ENCODE results near the gene MYCBPAP. TPM values are rescaled to one million over a fixed set of nuclear protein-coding genes. Genes with fewer than 3 reads are reported as not detected.

Gene MYCBPAP
- total RNA-seq, 4 donors from 2014 or later, result 1.3 to 1.8 TPM; not detected in 2

DNA sequence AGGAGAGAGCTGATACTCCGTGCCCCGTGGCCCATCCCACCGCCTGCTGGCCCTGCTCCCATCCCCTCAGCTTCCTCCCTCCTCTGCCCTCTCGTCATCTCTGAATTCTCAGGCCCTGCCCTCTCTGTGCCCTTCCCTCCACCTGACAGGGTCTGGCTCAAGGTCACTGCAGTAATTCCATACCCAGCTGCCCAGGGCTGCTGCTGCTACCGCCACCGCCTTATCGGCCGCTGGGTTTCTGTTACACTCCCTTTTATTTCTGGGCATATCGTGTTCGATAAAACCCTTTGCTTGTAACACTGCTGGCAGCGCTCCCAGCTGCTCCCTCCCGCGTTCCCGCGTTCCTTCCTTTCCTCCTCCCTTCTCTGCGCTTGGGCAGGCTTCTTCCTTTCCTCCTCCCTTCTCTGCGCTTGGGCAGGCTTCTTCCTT lies 25.5 kb downstream of the MYCBPAP start:
- TF ChIP-seq, protein P1, sequence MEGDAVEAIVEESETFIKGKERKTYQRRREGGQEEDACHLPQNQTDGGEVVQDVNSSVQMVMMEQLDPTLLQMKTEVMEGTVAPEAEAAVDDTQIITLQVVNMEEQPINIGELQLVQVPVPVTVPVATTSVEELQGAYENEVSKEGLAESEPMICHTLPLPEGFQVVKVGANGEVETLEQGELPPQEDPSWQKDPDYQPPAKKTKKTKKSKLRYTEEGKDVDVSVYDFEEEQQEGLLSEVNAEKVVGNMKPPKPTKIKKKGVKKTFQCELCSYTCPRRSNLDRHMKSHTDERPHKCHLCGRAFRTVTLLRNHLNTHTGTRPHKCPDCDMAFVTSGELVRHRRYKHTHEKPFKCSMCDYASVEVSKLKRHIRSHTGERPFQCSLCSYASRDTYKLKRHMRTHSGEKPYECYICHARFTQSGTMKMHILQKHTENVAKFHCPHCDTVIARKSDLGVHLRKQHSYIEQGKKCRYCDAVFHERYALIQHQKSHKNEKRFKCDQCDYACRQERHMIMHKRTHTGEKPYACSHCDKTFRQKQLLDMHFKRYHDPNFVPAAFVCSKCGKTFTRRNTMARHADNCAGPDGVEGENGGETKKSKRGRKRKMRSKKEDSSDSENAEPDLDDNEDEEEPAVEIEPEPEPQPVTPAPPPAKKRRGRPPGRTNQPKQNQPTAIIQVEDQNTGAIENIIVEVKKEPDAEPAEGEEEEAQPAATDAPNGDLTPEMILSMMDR (IDR thresholded peaks at IDR 0.05; ENCODE audit: low read depth), result no peak

- TF ChIP-seq, protein P1 (IDR thresholded peaks at IDR 0.05; ENCODE audit: low read depth), result no peak
Measured at GRCh38 chr17:50534222-50534978, 26.2 kb downstream of the MYCBPAP start.

- TF ChIP-seq, protein P1 (IDR thresholded peaks at IDR 0.05; ENCODE audit: low read depth), result no peak
Measured at GRCh38 chr17:50534979-50535326, 26.7 kb downstream of the MYCBPAP start.

DNA sequence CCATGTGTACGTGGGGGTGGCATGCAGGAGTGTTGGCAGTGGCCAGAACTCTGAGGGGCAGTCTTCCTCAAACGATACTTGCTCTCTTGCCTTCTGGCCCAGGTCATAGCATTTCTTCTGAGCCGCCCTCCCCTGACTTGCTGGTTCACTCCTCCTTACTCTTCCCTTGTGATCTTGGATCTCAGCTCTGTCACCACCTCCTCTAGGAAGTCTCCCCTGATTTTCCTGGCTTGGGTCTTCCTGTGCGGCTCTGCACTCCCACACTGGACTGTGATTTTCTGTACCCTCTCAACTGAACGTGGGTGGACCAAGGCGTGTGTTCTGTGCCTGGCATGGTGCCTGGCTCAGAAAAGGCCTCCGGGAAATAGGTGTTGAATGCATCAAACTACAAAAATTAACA lies 27.2 kb downstream of the MYCBPAP start:
- TF ChIP-seq, protein P1 (IDR thresholded peaks at IDR 0.05; ENCODE audit: low read depth), result no peak

DNA sequence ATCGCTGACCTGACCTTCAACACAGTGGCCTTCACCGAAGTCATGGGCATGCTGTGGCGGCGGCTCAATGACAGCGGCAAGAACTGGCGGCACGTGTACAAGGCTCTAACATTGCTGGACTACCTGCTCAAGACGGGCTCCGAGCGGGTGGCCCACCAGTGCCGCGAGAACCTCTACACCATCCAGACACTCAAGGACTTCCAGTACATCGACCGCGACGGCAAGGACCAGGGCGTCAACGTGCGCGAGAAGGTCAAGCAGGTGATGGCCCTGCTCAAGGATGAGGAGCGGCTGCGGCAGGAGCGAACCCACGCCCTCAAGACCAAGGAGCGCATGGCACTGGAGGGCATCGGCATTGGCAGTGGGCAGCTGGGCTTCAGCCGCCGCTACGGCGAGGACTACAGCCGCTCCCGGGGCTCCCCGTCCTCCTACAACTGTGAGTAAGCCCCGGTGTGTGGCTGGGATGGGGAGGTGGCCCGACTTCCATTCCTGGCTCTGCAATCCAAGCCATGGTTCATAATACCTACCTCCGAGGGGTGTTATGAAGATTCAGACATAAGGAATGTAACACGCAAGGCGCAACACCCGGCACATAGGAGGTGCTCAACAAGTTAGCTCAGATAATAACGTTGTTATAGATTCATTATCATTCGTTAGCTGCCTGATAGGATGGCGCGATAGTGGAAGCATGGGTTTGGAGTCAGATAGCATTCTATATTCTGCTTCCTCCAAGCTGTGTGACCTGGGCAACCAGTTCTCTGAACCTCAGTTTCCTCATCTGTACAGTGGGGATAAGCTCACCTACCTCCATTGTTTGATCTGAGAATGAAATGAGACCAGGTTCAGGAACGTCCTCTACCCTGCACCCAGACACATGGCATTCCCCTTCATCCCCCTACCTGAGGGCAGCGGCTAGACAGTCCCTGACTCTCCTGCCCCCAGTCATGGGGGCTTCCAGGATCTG lies 28.7 kb downstream of the MYCBPAP start:
- TF ChIP-seq, protein P1 (IDR thresholded peaks at IDR 0.05; ENCODE audit: low read depth), result no peak

- TF ChIP-seq, protein P1 (IDR thresholded peaks at IDR 0.05; ENCODE audit: low read depth), result no peak
Measured at GRCh38 chr17:50537721-50538548, 29.7 kb downstream of the MYCBPAP start.

Data from subcutaneous adipose tissue (tissue), 4 donors.